Ovary (tissue), 9 donors: ENCODE data around the gene FGFRL1. TPM values are rescaled to one million over a fixed set of nuclear protein-coding genes. Genes with fewer than 3 reads are reported as not detected.

Source experiments
- DNase-seq, 5 donors: peaks; one replicate each; pipeline ENCODE4 v3.0.0-alpha.2; 2019 to 2020
- H3K27ac ChIP-seq, 2 donors: fragments of 200-600 bp; one replicate each; pipeline versions ENCODE4 v1.5.1 to v1.8.0; 2019 to 2022
- H3K27me3 ChIP-seq: fragments of 200-600 bp; one replicate; pipeline ENCODE4 v1.8.0; 2022
- H3K36me3 ChIP-seq: fragments of 200-600 bp; sonication (generic); one replicate; pipeline ENCODE4 v1.5.1; 2019
- H3K4me1 ChIP-seq: one replicate; pipeline ENCODE4 v1.8.1; 2013; ENCODE audit warnings: mild to moderate bottlenecking, moderate library complexity; ENCODE audit not compliant: insufficient read depth
- H3K4me3 ChIP-seq: fragments of 200-600 bp; sonication (generic); one replicate; pipeline ENCODE4 v1.5.1; 2017
- H3K9me3 ChIP-seq, 2 donors: fragments of 200-600 bp in 1 of 2; sonication (generic) in 1 of 2; one replicate each; pipeline versions ENCODE4 v1.5.1 to v1.8.1; 2013 to 2019; ENCODE audit warnings: mild to moderate bottlenecking in 1 of 2, moderate library complexity in 1 of 2
- EP300 ChIP-seq: sonication (generic); formaldehyde crosslinking; IDR thresholded peaks from one replicate; pipeline ENCODE4 v1.6.1; 2017; ENCODE audit warnings: antibody characterized with exemption
- POLR2A ChIP-seq: fragments of 450-650 bp; IDR thresholded peaks from one replicate; pipeline ENCODE4 v1.6.1; 2017; ENCODE audit warnings: antibody characterized with exemption, mild to moderate bottlenecking, moderate library complexity
- WGBS, 3 donors: extraction: QIAGEN DNeasy Blood & Tissue Kit in 1 of 3; methylation state at CpG; one replicate each; pipeline versions ENCODE4 v1.1.5 to v1.1.7; 2013 to 2017; 5-methylcytosine and 5-hydroxymethylcytosine counted together
- intact Hi-C, 4 donors: fragments of 100-400 bp; cut with DNase I; formaldehyde crosslinking; loops; one replicate each; pipeline versions ENCODE4 v1.11.0 to v1.15.1; 2022 to 2023
- polyA plus RNA-seq, 2 donors: library from polyadenylated mRNA; stranded (reverse); fragments of 200-250 nt in 1 of 2; fragments of 350-450 nt in 1 of 2; fragmentation: Illumina TruSeq in 1 of 2; extraction: RNeasy Lipid Tissue Mini Kit (QIAGEN cat#74804) in 1 of 2; gene quantifications; one replicate each; pipeline ENCODE4 v1.2.3, GENCODE V29; 2013 to 2014
- total RNA-seq, 7 donors: library from RNA; depleted of rRNA in 2 of 7; stranded (reverse); fragments of >200 nt in 2 of 7; fragmentation: NEBNext Ultra II Directional in 3 of 7; extraction: Animal tissue kit (Norgen Biotek cat#: 25700) in 3 of 7; gene quantifications; one replicate each; pipeline versions ENCODE4 v1.1.0 to v1.2.4, GENCODE V29; 2016 to 2023
- TF ChIP-seq, protein P1 (sequence below), 3 donors: fragments of 450-650 bp in 2 of 3; fragments of 200-600 bp in 1 of 3; IDR thresholded peaks; one replicate each; pipeline versions ENCODE4 v1.5.1 to v1.8.0; 2016 to 2022; ENCODE audit warnings: antibody characterized with exemption in 3 of 3, mild to moderate bottlenecking in 1 of 3
- donor health status: DM: no; HTN: no; CAD: no; lungs with moderate emphysema.
- donor health status: DM: no; HTN: no; CAD: no.
- donor health status: Bipolar disorder and iron deficiency.
- donor health status: DM: yes; HTN: yes; CAD: no.
- donor health status: DM: no; HTN: no; CAD: no.
- donor health status: DM: yes; HTN: yes; CAD: no.

FGFRL1 gene
- total and polyA plus RNA-seq, 9 donors: 23.4 to 59.1 (median 38.7) TPM

DNA sequence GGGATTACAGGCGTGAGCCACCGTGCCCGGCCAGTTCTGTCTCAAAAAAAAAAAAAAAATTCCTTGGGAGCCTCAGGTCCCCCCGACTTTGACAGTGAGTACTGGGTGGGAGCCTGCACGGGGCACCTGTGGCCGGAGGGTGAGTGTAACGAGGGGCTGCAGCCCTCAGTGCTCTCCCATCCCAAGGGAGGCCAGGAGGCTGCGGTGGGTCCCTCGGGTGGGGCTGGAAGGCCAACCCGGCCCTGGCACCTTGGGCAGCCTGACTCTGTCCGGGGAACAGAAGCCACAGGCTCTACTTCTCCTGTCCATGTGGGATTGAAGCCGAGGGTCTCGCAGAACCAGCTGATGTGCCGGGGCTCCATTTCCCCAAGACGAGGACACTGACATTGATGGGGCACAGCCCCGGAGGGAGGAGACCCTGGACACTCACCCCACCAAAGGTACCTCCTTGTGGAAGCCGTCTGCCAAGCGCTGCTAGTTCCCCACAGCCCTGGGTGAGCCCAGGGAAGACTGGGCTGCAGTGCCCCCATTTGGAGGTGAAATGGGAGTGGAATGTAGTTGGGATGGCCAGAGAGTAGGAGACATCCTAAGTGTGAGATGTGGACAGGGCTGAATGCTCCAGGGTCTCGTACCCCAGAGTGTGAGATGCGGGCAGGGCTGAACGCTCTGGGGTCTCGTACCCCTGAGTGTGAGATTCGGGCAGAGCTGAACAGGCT, 16.0 kb upstream of the FGFRL1 start:
- intact Hi-C loops: no loop called here
- no peak for TF ChIP-seq POLR2A
- no peak for TF ChIP-seq EP300
- DNase-seq: no peak
- Histone ChIP-seq H3K27ac (no peak overlapping the region), H3K27me3 (no peaks in the 10 kb centered on the region), H3K4me1 (peaks cover 7% of the 10 kb centered on the region), H3K36me3 (no peaks in the 10 kb centered on the region), H3K9me3 (no peaks in the 10 kb centered on the region), H3K4me3 (no peak overlapping the region)
- 85 to 89% (median 86%) methylated on average over 22 to 23 of the region's 23 CpGs for WGBS, 3 donors

DNA sequence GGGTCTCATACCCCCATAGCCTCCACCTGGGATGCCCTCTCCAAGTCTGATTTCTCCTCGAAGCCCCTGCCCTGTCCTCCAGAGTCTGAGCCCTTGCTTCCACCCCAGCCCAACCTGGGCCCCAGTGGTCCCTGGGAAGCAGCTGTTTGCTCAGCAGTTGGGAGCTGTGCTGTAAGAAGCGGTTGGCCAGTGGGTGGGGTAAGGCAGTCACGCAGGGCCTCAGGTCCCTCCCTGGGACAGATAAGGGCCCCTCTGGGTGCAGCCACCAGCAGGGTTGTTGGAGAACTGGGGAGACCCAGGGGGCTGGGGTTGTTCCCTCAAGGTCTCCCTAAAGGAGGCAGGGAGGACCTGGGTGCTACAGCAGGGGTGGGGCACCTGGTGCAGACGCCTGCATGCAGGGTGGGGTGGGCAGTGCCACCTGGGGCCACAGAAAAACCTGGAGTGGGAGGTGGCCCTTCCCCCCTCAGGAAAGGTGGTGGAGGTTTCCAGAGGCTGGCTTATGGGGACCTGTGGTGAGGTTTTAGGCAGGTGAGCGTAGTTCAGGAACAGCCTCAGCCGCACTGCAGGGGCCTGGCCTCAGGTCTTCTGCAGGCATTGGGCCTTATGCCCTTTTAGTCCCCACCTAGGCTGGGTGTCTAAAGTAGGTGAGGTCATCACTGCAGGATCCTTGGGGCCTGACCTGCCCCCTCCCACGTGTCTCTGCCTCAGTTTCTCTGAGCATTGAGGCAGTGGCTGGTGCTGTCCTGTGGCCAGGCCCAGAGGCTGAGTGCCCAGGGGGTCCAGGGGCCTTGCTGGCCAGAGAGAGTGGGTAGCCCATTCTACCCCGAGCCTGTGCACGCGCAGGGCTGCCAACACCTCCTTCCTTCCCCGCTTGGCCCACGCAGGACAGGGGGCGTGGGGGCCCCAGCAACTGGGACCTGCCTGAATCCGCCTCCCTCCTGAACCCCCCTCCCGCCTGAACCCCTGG, 15.1 kb upstream of the FGFRL1 start:
- peak in 1 of 5 donors; percentile 20 for DNase-seq
- intact Hi-C loops: no loop called here
- WGBS, 3 donors: 65 to 68% (median 66%) methylated on average over 15 of the region's 15 CpGs

DNA sequence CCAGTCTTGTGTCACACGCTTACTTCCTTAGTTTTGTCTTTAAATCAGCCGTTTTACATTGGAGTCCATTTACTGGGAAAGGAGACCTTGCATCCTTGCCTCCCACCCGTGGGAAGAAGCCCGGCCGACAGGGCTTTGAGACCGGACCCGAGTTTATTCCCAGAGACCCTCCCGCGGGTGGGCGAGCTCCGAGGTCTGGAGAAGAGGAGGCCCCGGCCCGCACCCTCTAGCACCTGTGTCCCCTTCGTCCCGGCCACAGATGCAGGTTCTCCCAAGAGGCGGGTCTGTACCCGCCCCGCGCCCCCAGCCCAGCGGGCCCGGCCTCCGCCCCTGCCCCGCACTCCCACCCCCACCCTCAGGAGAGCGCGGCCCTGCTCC, 14.4 kb upstream of the FGFRL1 start:
- H3K9me3 ChIP-seq: no peaks in the 10 kb centered on the region
- H3K36me3 ChIP-seq: no peaks in the 10 kb centered on the region
- peaks cover 7% of the 10 kb centered on the region for H3K4me1 ChIP-seq
- 0 to 3% (median 1%) methylated on average over 13 to 25 of the region's 25 CpGs for WGBS, 3 donors
- H3K27ac ChIP-seq: no peak overlapping the region
- DNase-seq: peak in 1 of 5 donors; percentile 19
- no peak overlapping the region for H3K4me3 ChIP-seq
- peaks cover 2% of the 10 kb centered on the region for H3K27me3 ChIP-seq
- TF ChIP-seq POLR2A (no peak), EP300 (no peak)
- TF ChIP-seq, protein P1, sequence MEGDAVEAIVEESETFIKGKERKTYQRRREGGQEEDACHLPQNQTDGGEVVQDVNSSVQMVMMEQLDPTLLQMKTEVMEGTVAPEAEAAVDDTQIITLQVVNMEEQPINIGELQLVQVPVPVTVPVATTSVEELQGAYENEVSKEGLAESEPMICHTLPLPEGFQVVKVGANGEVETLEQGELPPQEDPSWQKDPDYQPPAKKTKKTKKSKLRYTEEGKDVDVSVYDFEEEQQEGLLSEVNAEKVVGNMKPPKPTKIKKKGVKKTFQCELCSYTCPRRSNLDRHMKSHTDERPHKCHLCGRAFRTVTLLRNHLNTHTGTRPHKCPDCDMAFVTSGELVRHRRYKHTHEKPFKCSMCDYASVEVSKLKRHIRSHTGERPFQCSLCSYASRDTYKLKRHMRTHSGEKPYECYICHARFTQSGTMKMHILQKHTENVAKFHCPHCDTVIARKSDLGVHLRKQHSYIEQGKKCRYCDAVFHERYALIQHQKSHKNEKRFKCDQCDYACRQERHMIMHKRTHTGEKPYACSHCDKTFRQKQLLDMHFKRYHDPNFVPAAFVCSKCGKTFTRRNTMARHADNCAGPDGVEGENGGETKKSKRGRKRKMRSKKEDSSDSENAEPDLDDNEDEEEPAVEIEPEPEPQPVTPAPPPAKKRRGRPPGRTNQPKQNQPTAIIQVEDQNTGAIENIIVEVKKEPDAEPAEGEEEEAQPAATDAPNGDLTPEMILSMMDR (IDR thresholded peaks at IDR 0.05): no peak
- intact Hi-C loops: no loop called here

More for the DNA sequence above, 15.1 kb upstream of the FGFRL1 start:
- H3K4me3 ChIP-seq: no peak overlapping the region
- H3K9me3 ChIP-seq: no peaks in the 10 kb centered on the region
- no peaks in the 10 kb centered on the region for H3K27me3 ChIP-seq
- no peak overlapping the region for H3K27ac ChIP-seq
- TF ChIP-seq, protein P1 (IDR thresholded peaks at IDR 0.05): no peak
- TF ChIP-seq EP300 (no peak), POLR2A (no peak)
- H3K4me1 ChIP-seq: peaks cover 7% of the 10 kb centered on the region
- no peaks in the 10 kb centered on the region for H3K36me3 ChIP-seq

DNA sequence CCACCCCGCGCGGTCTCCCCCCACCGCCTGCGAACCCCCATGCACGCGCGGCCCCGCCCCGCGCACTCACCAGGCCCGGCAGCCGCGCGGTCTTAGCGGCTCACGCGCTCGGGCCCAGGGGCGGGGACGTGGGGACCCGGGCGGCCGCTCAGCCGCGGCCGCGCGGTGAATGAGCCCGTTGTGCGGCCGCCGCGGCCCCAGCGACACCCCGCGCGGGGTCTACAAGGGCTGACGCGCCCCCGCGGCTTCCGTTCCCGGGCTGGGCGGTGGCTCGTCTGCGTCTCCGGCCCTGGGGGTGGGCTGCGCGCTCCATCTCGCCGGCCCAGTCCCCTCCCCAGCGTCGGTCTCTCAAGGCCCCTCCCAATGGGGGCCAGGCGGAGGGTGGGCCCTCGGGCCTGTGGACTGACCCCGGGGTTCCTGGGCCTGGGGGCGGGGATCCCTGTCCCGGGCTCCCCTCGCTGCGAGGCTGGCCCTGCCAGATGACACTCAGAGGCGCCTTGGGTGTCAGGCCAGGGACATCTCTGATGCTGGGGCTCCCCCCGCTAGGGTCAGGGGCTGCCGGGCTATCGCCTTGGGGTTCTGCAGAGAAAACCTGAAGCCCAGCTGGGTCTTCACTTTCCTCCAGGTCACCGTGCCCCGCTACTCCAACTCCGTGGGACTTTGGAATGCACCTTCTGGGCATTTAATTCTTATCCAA, 13.9 kb upstream of the FGFRL1 start:
- Histone ChIP-seq H3K9me3 (no peaks in the 10 kb centered on the region), H3K27ac (no peak overlapping the region), H3K36me3 (no peaks in the 10 kb centered on the region), H3K27me3 (peaks cover 4% of the 10 kb centered on the region), H3K4me1 (peaks cover 12% of the 10 kb centered on the region), H3K4me3 (no peak overlapping the region)
- peak in 2 of 5 donors; percentile 27 to 35 for DNase-seq
- TF ChIP-seq, protein P1 (IDR thresholded peaks at IDR 0.05): no peak
- intact Hi-C loops: no loop called here
- WGBS, 3 donors: 1 to 5% (median 2%) methylated on average over 10 to 68 of the region's 68 CpGs
